Fibroblast of lung (primary cell): ENCODE results near the gene PXN. TPM values are rescaled to one million over a fixed set of nuclear protein-coding genes. Genes with fewer than 3 reads are reported as not detected.

Source experiments
- DNase-seq, 2 donors: peaks; one replicate each; pipeline versions ENCODE4 v3.0.0 to v3.0.0-alpha.2; 2010; ENCODE audit warnings: low read depth in 2 of 2
- H2AFZ ChIP-seq: 2 replicates; pipeline ENCODE4 v1.5.1; 2012; ENCODE audit warnings: low read length, control low read depth, inconsistent platforms
- H3K27ac ChIP-seq: 2 replicates; pipeline ENCODE4 v1.5.1; 2011; ENCODE audit warnings: low read length, control low read depth; ENCODE audit not compliant: insufficient read depth
- H3K27me3 ChIP-seq: 2 replicates; pipeline ENCODE4 v1.5.1; 2011; ENCODE audit warnings: mild to moderate bottlenecking, low read length; ENCODE audit not compliant: control insufficient read depth, insufficient read depth
- H3K36me3 ChIP-seq: 2 replicates; pipeline ENCODE4 v1.5.1; 2011; ENCODE audit warnings: low read length; ENCODE audit not compliant: control insufficient read depth, insufficient read depth
- H3K4me1 ChIP-seq: 2 replicates; pipeline ENCODE4 v1.5.1; 2011; ENCODE audit warnings: low read length; ENCODE audit not compliant: control insufficient read depth, insufficient read depth; ENCODE audit errors: extremely low read depth
- H3K4me2 ChIP-seq: 2 replicates; pipeline ENCODE4 v1.5.1; 2011; ENCODE audit warnings: low read length, control low read depth; ENCODE audit not compliant: insufficient read depth; ENCODE audit errors: extremely low read depth
- H3K4me3 ChIP-seq, 4 experiments: fragments of 200-600 bp in 1 of 4; sonication (generic) in 1 of 4; replicated peaks in 1 of 4; 2 replicates each; pipeline ENCODE4 v1.5.1; 2011 to 2016; ENCODE audit warnings: low read length in 4 of 4, low read depth in 3 of 4, mild to moderate bottlenecking in 3 of 4, control low read depth in 2 of 4, inconsistent platforms in 1 of 4, mixed read lengths in 1 of 4; ENCODE audit not compliant: insufficient read depth in 1 of 4; ENCODE audit errors: control extremely low read depth in 1 of 4
- H3K79me2 ChIP-seq: 2 replicates; pipeline ENCODE4 v1.5.1; 2012; ENCODE audit warnings: mild to moderate bottlenecking, low read length, inconsistent platforms; ENCODE audit not compliant: control insufficient read depth, insufficient read depth
- H3K9ac ChIP-seq: 2 replicates; pipeline ENCODE4 v1.5.1; 2011; ENCODE audit warnings: mild to moderate bottlenecking, low read length, control low read depth; ENCODE audit not compliant: insufficient read depth
- H3K9me3 ChIP-seq: 2 replicates; pipeline ENCODE4 v1.5.1; 2012; ENCODE audit warnings: low read depth, low read length; ENCODE audit not compliant: control insufficient read depth, insufficient read depth
- H4K20me1 ChIP-seq: 2 replicates; pipeline ENCODE4 v1.5.1; 2011; ENCODE audit warnings: low read length; ENCODE audit not compliant: control insufficient read depth, insufficient read depth; ENCODE audit errors: extremely low read depth
- EZH2 ChIP-seq: IDR thresholded peaks from 2 replicates; pipeline ENCODE4 v1.5.1; 2012; ENCODE audit warnings: low read length, control low read depth, mild to moderate bottlenecking; ENCODE audit errors: missing control alignments
- polyA plus RNA-seq, 2 donors: library from polyadenylated mRNA; depleted of rRNA in 1 of 2; stranded (reverse) in 1 of 2; unstranded in 1 of 2; fragments of >200 nt; gene quantifications; 2 replicates each; pipeline ENCODE4 v1.2.1, GENCODE V29; 2011 to 2012; ENCODE audit warnings: missing spikeins in 1 of 2
- total RNA-seq: library from RNA; depleted of rRNA; stranded (reverse); fragments of >200 nt; gene quantifications from 2 replicates; pipeline ENCODE4 v1.2.1, GENCODE V29; 2014
- TF ChIP-seq, protein P1 (sequence below), 2 donors: IDR thresholded peaks in 1 of 2; conservative IDR thresholded peaks in 1 of 2; 1 replicate in 1 of 2; 2 replicates in 1 of 2; pipeline ENCODE4 v1.5.1; 2011 to 2012; ENCODE audit warnings: low read length in 2 of 2, control low read depth in 1 of 2, inconsistent platforms in 1 of 2, low read depth in 1 of 2, mild to moderate bottlenecking in 1 of 2

The PXN gene
- total and polyA plus RNA-seq, 2 donors (not counting 1 experiment from before 2014, with no cell fraction given): 21.5 to 31.4 TPM

DNA sequence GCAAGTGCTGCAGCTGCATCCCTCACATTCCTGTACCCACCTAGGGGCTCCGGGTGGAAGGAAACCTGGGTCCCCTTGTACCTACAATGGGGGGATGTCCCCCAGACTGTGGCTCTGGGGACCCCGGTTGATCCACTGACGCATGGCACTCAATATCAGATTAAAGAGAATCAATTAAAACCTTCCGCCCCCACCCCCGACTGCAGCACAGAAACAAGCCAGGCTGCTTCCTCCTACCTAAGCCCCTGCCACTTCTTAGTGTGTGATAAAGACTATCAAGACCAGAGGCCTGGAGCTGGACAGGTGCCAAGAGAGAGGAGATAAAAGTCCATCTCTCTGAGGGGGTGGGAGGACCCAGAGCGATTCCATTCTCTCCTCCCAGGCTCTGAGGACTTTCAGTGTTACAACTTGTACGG, 36.5 kb downstream of the PXN start:
- H3K4me3 ChIP-seq: no peak overlapping the region
- no peaks in the 10 kb centered on the region for H4K20me1 ChIP-seq
- no peaks in the 10 kb centered on the region for H3K9me3 ChIP-seq
- H2AFZ ChIP-seq: no peak overlapping the region
- H3K27me3 ChIP-seq: no peaks in the 10 kb centered on the region
- TF ChIP-seq, protein P1, sequence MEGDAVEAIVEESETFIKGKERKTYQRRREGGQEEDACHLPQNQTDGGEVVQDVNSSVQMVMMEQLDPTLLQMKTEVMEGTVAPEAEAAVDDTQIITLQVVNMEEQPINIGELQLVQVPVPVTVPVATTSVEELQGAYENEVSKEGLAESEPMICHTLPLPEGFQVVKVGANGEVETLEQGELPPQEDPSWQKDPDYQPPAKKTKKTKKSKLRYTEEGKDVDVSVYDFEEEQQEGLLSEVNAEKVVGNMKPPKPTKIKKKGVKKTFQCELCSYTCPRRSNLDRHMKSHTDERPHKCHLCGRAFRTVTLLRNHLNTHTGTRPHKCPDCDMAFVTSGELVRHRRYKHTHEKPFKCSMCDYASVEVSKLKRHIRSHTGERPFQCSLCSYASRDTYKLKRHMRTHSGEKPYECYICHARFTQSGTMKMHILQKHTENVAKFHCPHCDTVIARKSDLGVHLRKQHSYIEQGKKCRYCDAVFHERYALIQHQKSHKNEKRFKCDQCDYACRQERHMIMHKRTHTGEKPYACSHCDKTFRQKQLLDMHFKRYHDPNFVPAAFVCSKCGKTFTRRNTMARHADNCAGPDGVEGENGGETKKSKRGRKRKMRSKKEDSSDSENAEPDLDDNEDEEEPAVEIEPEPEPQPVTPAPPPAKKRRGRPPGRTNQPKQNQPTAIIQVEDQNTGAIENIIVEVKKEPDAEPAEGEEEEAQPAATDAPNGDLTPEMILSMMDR (conservative IDR thresholded peaks at IDR 0.05 in 1 of 2, IDR thresholded peaks at IDR 0.05 in 1 of 2; ENCODE audit: low read depth in 1 of 2, low read length in 2 of 2): no peak
- no peak for TF ChIP-seq EZH2
- no peak for DNase-seq
- H3K79me2 ChIP-seq: peaks cover 87% of the 10 kb centered on the region
- no peak overlapping the region for H3K9ac ChIP-seq
- peak overlapping the region; percentile 73 for H3K4me2 ChIP-seq
- peaks cover 7% of the 10 kb centered on the region for H3K36me3 ChIP-seq
- H3K27ac ChIP-seq: peak overlapping the region; percentile 95
- peaks cover 59% of the 10 kb centered on the region for H3K4me1 ChIP-seq

DNA sequence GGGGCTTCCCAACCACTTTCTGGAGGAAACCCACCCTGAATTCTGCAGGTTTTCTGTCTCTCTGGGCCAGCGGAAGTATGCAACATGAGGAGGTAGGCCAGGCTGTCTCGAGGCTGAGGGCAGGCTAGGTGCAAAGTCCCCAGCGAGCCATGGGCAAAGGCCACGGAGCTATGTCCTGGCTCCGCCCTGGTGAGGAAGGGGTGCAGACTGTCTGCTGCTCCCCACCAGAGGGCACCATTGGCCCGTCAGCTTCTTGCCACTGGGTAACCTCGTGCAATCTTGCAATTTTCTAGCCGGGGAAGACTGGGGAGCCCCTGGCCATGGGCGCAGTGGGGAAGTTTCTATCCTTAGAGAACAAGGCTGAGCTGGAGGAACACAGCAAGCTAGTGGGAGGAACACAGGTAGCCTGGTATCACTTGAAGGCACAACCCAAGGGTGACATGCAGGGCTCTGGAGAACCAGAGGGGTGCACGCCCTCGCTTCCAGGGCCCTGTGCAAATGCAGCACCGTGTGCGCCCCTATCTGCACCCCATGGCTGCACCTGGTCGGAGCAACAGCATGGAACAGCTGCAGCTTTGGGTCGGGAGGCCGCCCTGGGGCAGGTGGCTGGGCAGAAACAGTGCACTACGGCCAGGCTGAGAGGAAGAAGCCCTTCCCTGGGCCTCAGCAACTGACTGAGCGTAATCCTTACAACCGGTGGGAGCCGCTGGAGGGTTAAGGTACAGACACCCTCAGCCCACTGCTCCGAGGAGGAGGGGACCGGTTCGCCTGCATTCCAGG, 37.0 kb downstream of the PXN start:
- TF ChIP-seq, protein P1 (conservative IDR thresholded peaks at IDR 0.05 in 1 of 2, IDR thresholded peaks at IDR 0.05 in 1 of 2; ENCODE audit: low read depth in 1 of 2, low read length in 2 of 2): peak; percentile 88 to 97
- no peak for TF ChIP-seq EZH2
- peak; percentile 70 to 82 for DNase-seq
- H2AFZ ChIP-seq: no peak overlapping the region
- H3K4me2 ChIP-seq: peak overlapping the region; percentile 65
- no peaks in the 10 kb centered on the region for H4K20me1 ChIP-seq
- no peaks in the 10 kb centered on the region for H3K27me3 ChIP-seq
- peaks cover 12% of the 10 kb centered on the region for H3K36me3 ChIP-seq
- H3K27ac ChIP-seq: peak overlapping the region; percentile 34
- H3K4me1 ChIP-seq: peaks cover 53% of the 10 kb centered on the region
- peaks cover 87% of the 10 kb centered on the region for H3K79me2 ChIP-seq
- H3K9ac ChIP-seq: no peak overlapping the region
- H3K9me3 ChIP-seq: no peaks in the 10 kb centered on the region
- no peak overlapping the region for H3K4me3 ChIP-seq

DNA sequence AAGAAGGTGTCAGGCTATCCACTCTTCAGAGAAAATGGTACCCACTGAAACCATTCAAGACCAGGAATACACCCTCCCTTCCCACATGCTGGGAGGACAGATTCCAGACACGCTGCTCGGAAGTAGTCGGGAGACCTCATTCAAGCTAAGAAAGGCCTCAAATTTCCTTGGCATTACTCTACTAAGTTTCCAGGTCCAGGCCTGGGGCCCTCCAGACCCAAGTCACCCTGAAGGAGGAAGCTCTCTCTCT, 37.6 kb downstream of the PXN start:
- Histone ChIP-seq H3K4me2 (peak overlapping the region; percentile 65), H3K4me3 (no peak overlapping the region), H3K27ac (peak overlapping the region; percentile 0), H3K36me3 (peaks cover 12% of the 10 kb centered on the region), H3K4me1 (peaks cover 48% of the 10 kb centered on the region), H4K20me1 (no peaks in the 10 kb centered on the region), H3K27me3 (no peaks in the 10 kb centered on the region), H3K9ac (no peak overlapping the region), H3K9me3 (no peaks in the 10 kb centered on the region), H2AFZ (no peak overlapping the region), H3K79me2 (peaks cover 84% of the 10 kb centered on the region)
- DNase-seq: no peak
- TF ChIP-seq, protein P1 (conservative IDR thresholded peaks at IDR 0.05 in 1 of 2, IDR thresholded peaks at IDR 0.05 in 1 of 2; ENCODE audit: low read depth in 1 of 2, low read length in 2 of 2): no peak
- TF ChIP-seq EZH2: no peak
